Adrenal gland (tissue), 19 donors: ENCODE data around the gene RAP1GAP. TPM values are rescaled to one million over a fixed set of nuclear protein-coding genes. Genes with fewer than 3 reads are reported as not detected.

Experiments
- DNase-seq, 7 donors: peaks; one replicate each; pipeline ENCODE4 v3.0.0-alpha.2; 2019 to 2020
- H3K27ac ChIP-seq, 5 donors: fragments of 200-600 bp; sonication (generic) in 4 of 5; 1 replicate in 3 of 5; 2 replicates in 2 of 5; pipeline versions ENCODE4 v1.5.1 to v1.8.0; 2016 to 2020; ENCODE audit warnings: mild to moderate bottlenecking in 1 of 5
- H3K27me3 ChIP-seq: fragments of 200-600 bp; 2 replicates; pipeline ENCODE4 v1.8.0; 2021
- H3K36me3 ChIP-seq, 2 donors: fragments of 200-600 bp; replicated peaks in 1 of 2; 1 replicate in 1 of 2; 2 replicates in 1 of 2; pipeline versions ENCODE4 v1.5.1 to v1.8.0; 2018 to 2022
- H3K4me1 ChIP-seq, 2 donors: fragments of 200-600 bp; replicated peaks in 1 of 2; 1 replicate in 1 of 2; 2 replicates in 1 of 2; pipeline versions ENCODE4 v1.5.1 to v1.8.0; 2018 to 2021
- H3K4me3 ChIP-seq, 4 donors: fragments of 200-600 bp; sonication (generic) in 3 of 4; one replicate each; pipeline ENCODE4 v1.5.1; 2016 to 2018
- H3K9me3 ChIP-seq, 3 donors: fragments of 200-600 bp; sonication (generic) in 1 of 3; replicated peaks in 1 of 3; 1 replicate in 2 of 3; 2 replicates in 1 of 3; pipeline versions ENCODE4 v1.5.1 to v1.8.0; 2016 to 2021
- CTCF ChIP-seq, 6 experiments: fragments of 450-650 bp in 4 of 6; fragments of 200-600 bp in 2 of 6; sonication (generic) in 1 of 6; IDR thresholded peaks; 1 replicate in 5 of 6; 2 replicates in 1 of 6; pipeline versions ENCODE4 v1.5.1 to v1.8.0; 2016 to 2021; ENCODE audit warnings: antibody characterized with exemption in 6 of 6, mild to moderate bottlenecking in 2 of 6, moderate library complexity in 1 of 6
- POLR2A ChIP-seq, 2 donors: fragments of 450-650 bp; IDR thresholded peaks; one replicate each; pipeline ENCODE4 v1.6.1; 2017; ENCODE audit warnings: antibody characterized with exemption in 2 of 2, mild to moderate bottlenecking in 2 of 2, moderate library complexity in 1 of 2
- WGBS, 4 donors: extraction: QIAGEN DNeasy Blood & Tissue Kit in 2 of 4; methylation state at CpG; one replicate each; pipeline versions ENCODE4 v1.1.5 to v1.1.7; 2013 to 2017; 5-methylcytosine and 5-hydroxymethylcytosine counted together
- intact Hi-C, 2 donors: fragments of 100-400 bp; cut with DNase I; formaldehyde crosslinking; loops; one replicate each; pipeline versions ENCODE4 v1.14.1 to v1.15.0; 2022 to 2023
- long read RNA-seq, 10 donors: library from polyadenylated mRNA in 3 of 10; unstranded in 2 of 10; stranded (forward) in 1 of 10; transcript quantifications; one replicate each; pipeline ENCODE4 v2.0.0 and lab custom pipeline, GENCODE V29; 2021 to 2026
- polyA plus RNA-seq, 3 donors: library from polyadenylated mRNA; stranded (reverse); fragments of 200-250 nt in 2 of 3; fragments of 350-450 nt in 1 of 3; fragmentation: Illumina TruSeq in 1 of 3; extraction: RNeasy Lipid Tissue Mini Kit (QIAGEN cat#74804) in 1 of 3; gene quantifications; one replicate each; pipeline ENCODE4 v1.2.3, GENCODE V29; 2013 to 2014
- total RNA-seq, 9 donors: library from RNA; depleted of rRNA in 4 of 9; stranded (reverse); fragments of >200 nt in 4 of 9; fragments of 120-200 nt in 1 of 9; fragmentation: NEBNext Ultra II Directional in 1 of 9; extraction: Animal tissue kit (Norgen Biotek cat#: 25700) in 1 of 9; gene quantifications; one replicate each; pipeline versions ENCODE4 v1.1.0 to v1.2.4, GENCODE V29; 2013 to 2023
- donor health status: healthy with polysubstance abuse.
- donor health status: Bipolar disorder and iron deficiency.
- donor health status: DM: yes; HTN: yes; CAD: no.
- donor health status: DM: no; HTN: no; CAD: no.
- donor health status: DM: no; HTN: no; CAD: no.
- donor health status: DM: yes; HTN: yes; CAD: no.

RAP1GAP gene
- 100 to 1,000 TPM in 3 of 9 donors, 10 to 100 TPM in 6; 52.4 to 409 (median 81.1) TPM for total RNA-seq
- 100 to 1,000 TPM in 2 of 3 donors, 10 to 100 TPM in 1; 62.4 to 250 (median 105) TPM for polyA plus RNA-seq
- long read RNA-seq, donor 1, transcript RAP1GAP-206 (25 exons, 3,271 nt) = major isoform, 5 of 39 reads
- long read RNA-seq, donor 1, partial matches to known transcripts = 34 of 39 reads
- long read RNA-seq, donor 1, other reads (novel, unspliced or antisense) = 0 of 39 reads
- long read RNA-seq, donor 2, transcript RAP1GAP-206 (25 exons, 3,271 nt) = major isoform, 6 of 6 reads
- long read RNA-seq, donor 2, partial matches to known transcripts = 0 of 6 reads
- long read RNA-seq, donor 2, other reads (novel, unspliced or antisense) = 0 of 6 reads
- long read RNA-seq, donor 3 = 0 reads
- long read RNA-seq, donor 4, partial matches to known transcripts = 14 of 26 reads
- long read RNA-seq, donor 4, other reads (novel, unspliced or antisense) = 8 of 26 reads
- long read RNA-seq, donor 5, transcript RAP1GAP-211 (25 exons, 2,489 nt) = minor isoform, 19 of 285 reads
- long read RNA-seq, donor 5, transcript RAP1GAP-204 (23 exons, 3,318 nt) = minor isoform, 17 of 285 reads
- long read RNA-seq, donor 5, transcript RAP1GAP-206 (25 exons, 3,271 nt) = major isoform, 66 of 285 reads
- long read RNA-seq, donor 5, partial matches to known transcripts = 34 of 285 reads
- long read RNA-seq, donor 5, other reads (novel, unspliced or antisense) = 149 of 285 reads
- long read RNA-seq, donor 6, partial matches to known transcripts = 12 of 23 reads
- long read RNA-seq, donor 6, other reads (novel, unspliced or antisense) = 8 of 23 reads
- long read RNA-seq, donor 7, partial matches to known transcripts = 0 of 1 reads
- long read RNA-seq, donor 7, other reads (novel, unspliced or antisense) = 0 of 1 reads
- long read RNA-seq, donor 8, transcript RAP1GAP-206 (25 exons, 3,271 nt) = major isoform, 8 of 14 reads
- long read RNA-seq, donor 8, partial matches to known transcripts = 5 of 14 reads
- long read RNA-seq, donor 8, other reads (novel, unspliced or antisense) = 0 of 14 reads
- long read RNA-seq, donor 9, partial matches to known transcripts = 0 of 4 reads
- long read RNA-seq, donor 9, other reads (novel, unspliced or antisense) = 0 of 4 reads
- long read RNA-seq, donor 10, partial matches to known transcripts = 0 of 2 reads
- long read RNA-seq, donor 10, other reads (novel, unspliced or antisense) = 0 of 2 reads

- peak in 6 of 7 donors; percentile 54 to 77 (median 72) for DNase-seq
- Histone ChIP-seq H3K27me3 (no peaks in the 10 kb centered on the region), H3K4me1 (peaks cover 42 to 68% of the 10 kb centered on the region in 2 donors), H3K27ac (peak within 1 kb of the TSS; percentile 58 to 90 (median 73)), H3K36me3 (no peaks in the 10 kb centered on the region), H3K4me3 (peak within 1 kb of the TSS in 2 of 4 donors; percentile 32 to 82), H3K9me3 (no peaks in the 10 kb centered on the region)
- intact Hi-C loops = no loop called here
- TF ChIP-seq POLR2A (IDR thresholded peaks at IDR 0.05) = peak; percentile 14 to 72
- TF ChIP-seq CTCF (IDR thresholded peaks at IDR 0.05) = peak in 1 of 6 experiments; percentile 7
- WGBS, 4 donors = 0 to 3% (median 2%) methylated on average over 6 to 64 of the region's 64 CpGs
These were observed at the start of gene RAP1GAP for GRCh38 chr1:21669258-21670058. TSS of gene RAP1GAP (minus strand) at chr1:21669357. CDS start at chr1:21620032, 49,325 bp downstream.

DNA sequence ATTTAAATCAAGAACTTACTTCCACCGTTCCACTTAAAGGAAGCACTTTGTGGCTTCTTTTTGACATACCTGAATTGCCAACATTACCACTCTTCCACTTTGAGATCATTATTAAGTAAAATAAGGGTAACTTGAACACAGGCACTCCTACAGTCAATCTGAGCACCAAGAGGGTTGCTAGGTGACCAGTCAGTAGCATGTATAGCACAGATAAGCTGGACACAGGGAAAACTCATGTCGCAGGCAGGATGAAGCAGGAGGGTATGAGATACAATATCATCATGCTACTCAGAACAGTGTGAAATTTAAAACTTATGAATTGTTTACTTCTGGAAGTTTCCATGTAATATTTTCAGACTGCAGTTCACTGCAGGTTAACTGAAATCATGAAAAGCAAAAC lies 47.0 kb upstream of the RAP1GAP start:
- intact Hi-C loops = no loop called here
- H3K9me3 ChIP-seq = no peaks in the 10 kb centered on the region
- TF ChIP-seq POLR2A (IDR thresholded peaks at IDR 0.05) (no peak), CTCF (IDR thresholded peaks at IDR 0.05) (no peak)
- H3K4me3 ChIP-seq = no peak overlapping the region
- 79 to 97% (median 87%) methylated on average over 2 of the region's 2 CpGs for whole genome bisulfite sequencing, 4 donors
- peaks cover 0 to 87% of the 10 kb centered on the region in 2 donors for H3K36me3 ChIP-seq
- no peak for DNase-seq
- no peak overlapping the region for H3K27ac ChIP-seq
- H3K27me3 ChIP-seq = no peaks in the 10 kb centered on the region
- peaks cover 0 to 12% of the 10 kb centered on the region in 2 donors for H3K4me1 ChIP-seq

GRCh38 chr1:21707891-21708290 lies 38.7 kb upstream of the RAP1GAP start:
- Histone ChIP-seq H3K9me3 (no peaks in the 10 kb centered on the region), H3K27ac (no peak overlapping the region), H3K36me3 (peaks cover 0 to 49% of the 10 kb centered on the region in 2 donors), H3K4me3 (no peak overlapping the region), H3K27me3 (no peaks in the 10 kb centered on the region), H3K4me1 (peaks cover 0 to 12% of the 10 kb centered on the region in 2 donors)
- DNase-seq = no peak
- WGBS, 4 donors = 90 to 95% (median 91%) methylated on average over 3 to 4 of the region's 4 CpGs
- TF ChIP-seq CTCF (IDR thresholded peaks at IDR 0.05) = no peak
- no peak for TF ChIP-seq POLR2A (IDR thresholded peaks at IDR 0.05)
- intact Hi-C loops = no loop called here
